Endothelial cell of umbilical vein (primary cell): Measurements from ENCODE around the gene FBXW11. TPM values are rescaled to one million over a fixed set of nuclear protein-coding genes. Genes with fewer than 3 reads are reported as not detected.

ENCODE experiments used
- BruUV-seq: library from RNA; stranded (reverse); fragments of 400-500 nt; replicated peaks from 2 replicates; lab custom pipeline; 2021; lab: Mats Ljungman, UMichigan
- CTCF ChIA-PET: fragments of 300-600, 350-600 bp; sonication (Branson Sonifier 250); formaldehyde crosslinking; loops from one replicate; lab custom pipeline; 2021; ENCODE audit warnings: antibody characterized with exemption, inconsistent platforms; lab: Charles Lee
- POLR2A ChIA-PET: fragments of 300-600, 350-600 bp; sonication (Branson Sonifier 250); formaldehyde crosslinking; loops from one replicate; lab custom pipeline; 2021; ENCODE audit warnings: antibody characterized with exemption, inconsistent platforms; lab: Charles Lee
- DNase-seq: peaks from one replicate; pipeline ENCODE4 v3.0.0-alpha.2; 2011; ENCODE audit warnings: low read depth, low spot score
- FAIRE-seq: peaks from 2 replicates; lab custom pipeline; 2011; peaks lifted over from hg19 to GRCh38; lab: Jason Lieb, UNC
- H2AFZ ChIP-seq: 2 replicates; pipeline ENCODE4 v1.6.0; 2012; ENCODE audit warnings: low read depth, low read length, control low read depth, inconsistent platforms
- H3K27ac ChIP-seq: 2 replicates; pipeline ENCODE4 v1.5.1; 2011; ENCODE audit warnings: low read depth, mild to moderate bottlenecking, control low read depth, low read length, moderate library complexity; ENCODE audit not compliant: insufficient read depth
- H3K27me3 ChIP-seq, 2 experiments: 2 replicates each; pipeline versions ENCODE4 v1.6.0 to v1.6.1; 2011; ENCODE audit warnings: low read length in 2 of 2, mixed read lengths in 1 of 2; ENCODE audit not compliant: control insufficient read depth in 2 of 2, insufficient read depth in 2 of 2
- H3K36me3 ChIP-seq, 2 experiments: 2 replicates in 1 of 2; 3 replicates in 1 of 2; pipeline ENCODE4 v1.5.1; 2011; ENCODE audit warnings: low read length in 2 of 2, mild to moderate bottlenecking in 1 of 2, moderate library complexity in 1 of 2; ENCODE audit not compliant: control insufficient read depth in 2 of 2, insufficient read depth in 2 of 2; ENCODE audit errors: extremely low read depth in 1 of 2
- H3K4me1 ChIP-seq: 3 replicates; pipeline ENCODE4 v1.5.1; 2011; ENCODE audit warnings: mild to moderate bottlenecking, low read length; ENCODE audit not compliant: control insufficient read depth, insufficient read depth; ENCODE audit errors: extremely low read depth
- H3K4me2 ChIP-seq: 2 replicates; pipeline ENCODE4 v1.6.1; 2011; ENCODE audit warnings: low read length, control low read depth, mixed read lengths; ENCODE audit not compliant: insufficient read depth
- H3K4me3 ChIP-seq, 3 experiments: fragments of 200-600 bp in 1 of 3; sonication (generic), shearing (Covaris generic) in 1 of 3; replicated peaks in 1 of 3; 2 replicates each; pipeline ENCODE4 v1.5.1; 2011 to 2016; ENCODE audit warnings: control low read depth in 3 of 3, low read length in 3 of 3, mild to moderate bottlenecking in 2 of 3, inconsistent platforms in 1 of 3, low read depth in 1 of 3, moderate library complexity in 1 of 3; ENCODE audit not compliant: insufficient read depth in 1 of 3
- H3K79me2 ChIP-seq: 2 replicates; pipeline ENCODE4 v1.6.0; 2012; ENCODE audit warnings: low read length, inconsistent platforms; ENCODE audit not compliant: control insufficient read depth, insufficient read depth
- H3K9ac ChIP-seq: replicated peaks from 2 replicates; pipeline ENCODE3; 2011; ENCODE audit warnings: low read length, control low read depth; ENCODE audit not compliant: insufficient read depth; ENCODE audit errors: extremely low read depth
- H3K9me1 ChIP-seq: replicated peaks from 3 replicates; pipeline ENCODE4 v1.6.0; 2011; ENCODE audit warnings: mild to moderate bottlenecking, low read length; ENCODE audit not compliant: control insufficient read depth, insufficient read depth; ENCODE audit errors: extremely low read depth
- H3K9me3 ChIP-seq: replicated peaks from 2 replicates; pipeline ENCODE4 v1.5.1; 2012; ENCODE audit warnings: low read length, inconsistent platforms; ENCODE audit not compliant: control insufficient read depth, insufficient read depth
- H4K20me1 ChIP-seq: replicated peaks from 2 replicates; pipeline ENCODE3; 2011; ENCODE audit warnings: mild to moderate bottlenecking, low read length; ENCODE audit not compliant: control insufficient read depth, insufficient read depth; ENCODE audit errors: extremely low read depth
- EZH2 ChIP-seq: IDR thresholded peaks from 2 replicates; pipeline ENCODE4 v1.6.1; 2012; ENCODE audit warnings: borderline replicate concordance, low read depth, mild to moderate bottlenecking, moderate library complexity, low read length, inconsistent platforms; ENCODE audit not compliant: severe bottlenecking
- FOS ChIP-seq: IDR thresholded peaks from 2 replicates; pipeline ENCODE4 v1.6.1; 2011; ENCODE audit warnings: mild to moderate bottlenecking, low read length, moderate library complexity, borderline replicate concordance; ENCODE audit not compliant: insufficient read depth
- GATA2 ChIP-seq: IDR thresholded peaks from 2 replicates; pipeline ENCODE4 v1.7.0; 2011; ENCODE audit warnings: low read depth, mild to moderate bottlenecking, moderate library complexity, mixed read lengths, low read length; ENCODE audit not compliant: insufficient read length, insufficient read depth
- JUN ChIP-seq: IDR thresholded peaks from 2 replicates; pipeline ENCODE4 v1.6.1; 2011; ENCODE audit warnings: borderline replicate concordance, low read depth; ENCODE audit not compliant: insufficient read length, insufficient read depth
- MYC ChIP-seq: IDR thresholded peaks from one replicate; pipeline ENCODE4 v1.6.1; 2011; ENCODE audit warnings: mild to moderate bottlenecking, low read depth, low read length
- POLR2A ChIP-seq: IDR thresholded peaks from 2 replicates; pipeline ENCODE4 v1.6.1; 2012; ENCODE audit warnings: low read depth, mild to moderate bottlenecking, control low read depth, low read length
- POLR2AphosphoS5 ChIP-seq: IDR thresholded peaks from 2 replicates; pipeline ENCODE4 v1.6.1; 2012; ENCODE audit warnings: low read depth, mild to moderate bottlenecking, control low read depth, low read length, moderate library complexity; ENCODE audit not compliant: insufficient read depth
- dilution Hi-C: fragments of 300-500 bp; cut with MboI; formaldehyde crosslinking; loops from one replicate; pipeline ENCODE4 v1.15.0; 2019; ENCODE audit warnings: low sequenced_read_pairs; ENCODE audit not compliant: extremely low pct_ligation_motif_present
- intact Hi-C: fragments of 100-400 bp; cut with micrococcal nuclease; formaldehyde crosslinking; loops from one replicate; pipeline ENCODE4 v1.10.0; 2022
- polyA plus RNA-seq, 4 experiments: library from polyadenylated mRNA; depleted of rRNA in 3 of 4; stranded (reverse) in 3 of 4; unstranded in 1 of 4; fragments of >200 nt; gene quantifications; 2 replicates each; pipeline versions ENCODE4 v1.2.1 to v1.2.3, GENCODE V29; 2011 to 2012; ENCODE audit warnings: missing spikeins in 1 of 4
- total RNA-seq: library from RNA; stranded (reverse); gene quantifications from 2 replicates; pipeline ENCODE4 v1.2.3, GENCODE V29; 2021
- TF ChIP-seq, protein P1 (sequence below), 2 donors: IDR thresholded peaks; 1 replicate in 1 of 2; 2 replicates in 1 of 2; pipeline ENCODE4 v1.5.1; 2011; ENCODE audit warnings: low read length in 2 of 2, mild to moderate bottlenecking in 2 of 2, moderate library complexity in 2 of 2, control low read depth in 1 of 2, inconsistent platforms in 1 of 2, low read depth in 1 of 2; ENCODE audit not compliant: insufficient read depth in 1 of 2; ENCODE audit errors: extremely low read depth in 1 of 2
- TF ChIP-seq, protein P2 (sequence below): IDR thresholded peaks from 2 replicates; pipeline ENCODE4 v1.6.1; 2011; ENCODE audit not compliant: insufficient read depth, insufficient read length

The FBXW11 gene
- total and polyA plus RNA-seq, 2 donors (not counting 3 experiments of a cell fraction or from before 2014, with no cell fraction given): 30.7 to 44.7 TPM

DNA sequence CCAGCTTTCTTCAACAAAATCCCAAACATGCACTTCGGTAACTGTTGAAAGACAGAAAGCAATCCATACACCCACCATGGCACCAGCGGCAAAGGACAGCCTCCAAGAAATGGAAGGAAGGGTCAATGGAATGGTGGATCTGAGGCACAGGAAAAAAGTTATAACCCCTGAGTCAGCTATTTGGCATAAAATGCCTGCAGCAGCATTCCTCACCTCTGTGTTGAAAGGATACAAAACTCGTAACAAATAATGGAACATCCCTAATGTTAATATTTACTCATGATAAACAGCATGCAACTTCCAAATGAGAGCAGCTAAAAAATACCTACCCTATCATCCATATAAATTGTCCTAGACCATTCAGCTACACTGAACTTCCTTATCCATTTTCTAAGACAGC, 9.4 kb downstream of the FBXW11 start:
- Histone ChIP-seq H3K27ac (no peak overlapping the region), H2AFZ (no peak overlapping the region), H3K9me1 (no peaks in the 10 kb centered on the region), H3K79me2 (peaks cover 89% of the 10 kb centered on the region), H3K4me3 (no peak overlapping the region), H4K20me1 (peaks cover 10% of the 10 kb centered on the region), H3K27me3 (no peaks in the 10 kb centered on the region), H3K9me3 (no peaks in the 10 kb centered on the region), H3K4me1 (no peaks in the 10 kb centered on the region), H3K36me3 (peaks cover 0 to 2% of the 10 kb centered on the region in 2 experiments), H3K9ac (no peak overlapping the region), H3K4me2 (no peak overlapping the region)
- ChIA-PET CTCF (interaction anchor here (0.6 to 3.1 kb wide), 6 partner anchors 10 to 331 kb away, joined by 3 to 16 read pairs (median 6); partner anchors contain the start of gene FBXW11), POLR2A (no interaction called here)
- TF ChIP-seq, protein P1, sequence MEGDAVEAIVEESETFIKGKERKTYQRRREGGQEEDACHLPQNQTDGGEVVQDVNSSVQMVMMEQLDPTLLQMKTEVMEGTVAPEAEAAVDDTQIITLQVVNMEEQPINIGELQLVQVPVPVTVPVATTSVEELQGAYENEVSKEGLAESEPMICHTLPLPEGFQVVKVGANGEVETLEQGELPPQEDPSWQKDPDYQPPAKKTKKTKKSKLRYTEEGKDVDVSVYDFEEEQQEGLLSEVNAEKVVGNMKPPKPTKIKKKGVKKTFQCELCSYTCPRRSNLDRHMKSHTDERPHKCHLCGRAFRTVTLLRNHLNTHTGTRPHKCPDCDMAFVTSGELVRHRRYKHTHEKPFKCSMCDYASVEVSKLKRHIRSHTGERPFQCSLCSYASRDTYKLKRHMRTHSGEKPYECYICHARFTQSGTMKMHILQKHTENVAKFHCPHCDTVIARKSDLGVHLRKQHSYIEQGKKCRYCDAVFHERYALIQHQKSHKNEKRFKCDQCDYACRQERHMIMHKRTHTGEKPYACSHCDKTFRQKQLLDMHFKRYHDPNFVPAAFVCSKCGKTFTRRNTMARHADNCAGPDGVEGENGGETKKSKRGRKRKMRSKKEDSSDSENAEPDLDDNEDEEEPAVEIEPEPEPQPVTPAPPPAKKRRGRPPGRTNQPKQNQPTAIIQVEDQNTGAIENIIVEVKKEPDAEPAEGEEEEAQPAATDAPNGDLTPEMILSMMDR (IDR thresholded peaks at IDR 0.05; ENCODE audit: extremely low read depth in 1 of 2, insufficient read depth in 1 of 2, low read depth in 1 of 2, low read length in 2 of 2): no peak
- no peak for TF ChIP-seq POLR2AphosphoS5
- no peak for TF ChIP-seq JUN
- no peak for TF ChIP-seq MYC
- TF ChIP-seq EZH2: no peak
- TF ChIP-seq, protein P2, sequence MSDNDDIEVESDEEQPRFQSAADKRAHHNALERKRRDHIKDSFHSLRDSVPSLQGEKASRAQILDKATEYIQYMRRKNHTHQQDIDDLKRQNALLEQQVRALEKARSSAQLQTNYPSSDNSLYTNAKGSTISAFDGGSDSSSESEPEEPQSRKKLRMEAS: no peak
- no peak for TF ChIP-seq POLR2A
- no peak for TF ChIP-seq GATA2
- no peak for TF ChIP-seq FOS
- FAIRE-seq (no peak), DNase-seq (no peak)
- BruUV-seq: no TSS peak
- intact Hi-C loops (no loop called here), dilution Hi-C loops (no loop called here)
